Stimulated activated CD4-positive, alpha-beta T cell treated with anti-CD3 and anti-CD28 coated beads, TNF-alpha, amount 100 ng/mL, for 1 hour (primary cell): Measurements from ENCODE around the gene RETSAT.
"Not testable (repeated sequence)": the region's sequence is repeated elsewhere in the genome, so short reads cannot be mapped to it uniquely, and the experiment has no call there.

ENCODE experiments used
- DNase-seq, 3 donors: peaks; one replicate each; pipeline ENCODE4 v3.0.0-alpha.2; 2020; ENCODE audit warnings: low read depth in 3 of 3, low spot score in 1 of 3

Gene RETSAT

DNA sequence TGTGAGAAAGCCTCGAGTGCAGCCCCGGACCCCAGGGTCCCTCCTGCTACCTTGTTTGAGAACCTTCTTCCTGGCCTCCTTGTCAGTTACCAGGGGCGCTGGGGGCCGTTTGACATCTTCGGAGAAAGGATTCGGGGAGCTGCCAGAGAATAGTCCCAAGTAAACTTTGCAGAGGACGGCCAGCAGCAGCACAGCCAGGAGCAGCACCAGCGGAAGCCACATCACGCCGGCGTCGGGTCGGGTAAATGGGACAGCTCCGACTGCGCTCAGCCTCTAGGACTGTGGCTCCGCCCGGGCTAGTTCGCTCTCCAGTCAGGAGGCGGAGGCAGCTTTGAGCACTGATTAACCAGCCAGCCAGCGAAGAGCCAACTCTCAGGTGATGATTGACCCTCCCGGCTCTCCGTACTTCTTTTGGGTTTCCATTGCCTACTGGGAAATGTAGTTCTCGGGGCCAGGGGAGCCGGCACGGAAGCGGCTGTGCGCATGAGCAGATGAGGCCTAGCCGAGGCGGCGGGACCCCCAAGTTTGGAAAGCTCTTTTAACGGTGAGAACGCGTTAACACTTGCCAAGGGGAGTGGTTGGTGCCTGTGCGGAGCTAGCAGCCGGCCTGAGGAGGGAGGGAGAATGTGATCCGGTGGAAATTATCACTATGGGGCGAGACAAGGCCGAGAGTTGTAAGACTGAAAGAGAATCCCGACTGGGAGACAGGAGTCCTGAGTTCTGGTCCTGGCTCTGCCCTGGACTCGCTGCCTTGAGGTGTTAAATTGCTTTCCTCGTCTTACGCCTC lies at the start of gene RETSAT, which contains the start of gene ELMOD3:
Gene RETSAT, minus strand, starts transcription at position 243 of the 787 bp plus-strand sequence. Its CDS starts 21 bp downstream, at position 222.
Gene ELMOD3, plus strand, starts transcription at position 484 of the 787 bp plus-strand sequence. CDS start 2,430 bp downstream, outside the sequence.
- DNase-seq = peak; percentile 80 to 94 (median 94)

DNA sequence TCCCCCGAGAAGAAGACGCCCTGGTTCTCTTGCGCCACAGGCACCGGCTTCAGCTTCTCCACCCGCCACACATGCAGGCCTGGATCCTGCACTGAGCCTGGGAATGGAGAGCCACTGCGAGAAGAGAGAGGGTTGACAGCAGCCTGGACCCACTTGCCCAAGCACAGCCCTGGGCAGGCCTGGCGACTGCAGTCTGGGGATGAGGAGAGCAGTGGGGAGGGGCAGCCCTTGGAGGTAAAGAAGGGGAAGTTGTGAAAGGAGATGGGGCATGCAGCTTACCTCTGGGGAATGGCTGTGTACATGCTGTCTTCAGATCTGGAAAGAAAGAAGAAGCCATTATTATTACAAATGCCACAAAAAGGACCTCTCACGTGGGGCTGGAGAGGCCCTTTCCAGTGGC lies 47.5 kb upstream of the RETSAT start:
- DNase-seq = no peak

DNA sequence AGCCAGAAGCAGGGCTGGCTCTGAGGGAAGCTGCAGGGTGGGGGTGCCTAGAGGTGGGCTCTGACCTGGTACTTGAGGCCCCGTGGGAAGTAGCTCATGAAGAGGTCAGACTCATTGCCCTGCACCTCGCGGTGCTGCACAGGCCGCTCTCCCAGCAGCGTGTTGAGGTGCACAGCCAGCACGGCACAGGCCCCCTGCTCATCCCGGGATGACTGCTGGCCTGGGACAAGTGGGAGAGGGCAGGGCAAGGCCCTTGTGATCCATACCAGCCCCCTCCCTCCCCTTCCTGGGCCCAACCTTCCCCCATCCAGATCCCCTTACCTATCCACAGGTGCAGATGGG lies 47.1 kb upstream of the RETSAT start:
- DNase-seq = no peak

DNA sequence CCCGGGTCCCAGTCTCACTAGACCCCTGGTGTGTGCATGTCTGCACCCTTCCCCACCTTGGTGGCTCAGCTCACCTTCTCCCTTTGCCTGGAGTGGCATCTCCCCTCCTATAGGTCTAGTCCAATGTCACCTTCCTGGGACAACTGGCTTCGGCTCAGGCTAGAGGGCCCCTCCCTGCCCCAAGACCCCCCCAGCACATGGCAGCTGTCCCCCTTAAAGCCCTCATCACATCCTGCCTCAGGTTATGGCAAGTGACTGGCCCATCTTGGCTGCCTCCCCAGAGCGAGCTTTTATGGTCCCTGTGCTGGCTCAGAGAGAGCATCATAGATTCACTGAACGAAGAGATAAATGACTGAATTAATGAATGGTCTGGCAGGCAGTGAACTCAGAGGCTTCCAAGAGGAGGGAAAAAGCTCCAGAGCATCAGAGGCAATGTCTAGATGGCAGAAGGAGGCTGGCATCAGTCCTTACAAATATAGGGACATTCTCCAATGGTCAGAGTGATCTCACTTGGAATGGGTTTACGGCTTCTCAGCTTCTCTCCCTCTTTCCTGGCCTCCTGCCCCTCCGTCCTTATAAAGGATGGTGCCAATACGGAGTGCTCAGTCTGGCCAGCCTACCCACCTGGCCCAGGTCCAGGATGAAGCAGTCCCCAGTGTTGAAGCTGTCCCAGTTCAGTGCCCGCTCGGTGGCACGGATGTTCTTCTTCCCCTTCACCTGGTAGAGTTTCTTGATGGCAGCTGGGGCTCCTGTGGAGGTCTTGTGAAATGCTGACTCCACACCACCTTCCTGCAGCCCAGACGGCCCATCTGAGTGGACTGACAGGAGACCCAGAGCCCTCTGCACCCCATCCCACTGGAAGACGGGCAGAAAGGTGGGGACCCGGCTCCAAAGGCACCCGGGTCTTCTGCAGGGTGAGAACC lies 46.5 kb upstream of the RETSAT start:
- no peak for DNase-seq

DNA sequence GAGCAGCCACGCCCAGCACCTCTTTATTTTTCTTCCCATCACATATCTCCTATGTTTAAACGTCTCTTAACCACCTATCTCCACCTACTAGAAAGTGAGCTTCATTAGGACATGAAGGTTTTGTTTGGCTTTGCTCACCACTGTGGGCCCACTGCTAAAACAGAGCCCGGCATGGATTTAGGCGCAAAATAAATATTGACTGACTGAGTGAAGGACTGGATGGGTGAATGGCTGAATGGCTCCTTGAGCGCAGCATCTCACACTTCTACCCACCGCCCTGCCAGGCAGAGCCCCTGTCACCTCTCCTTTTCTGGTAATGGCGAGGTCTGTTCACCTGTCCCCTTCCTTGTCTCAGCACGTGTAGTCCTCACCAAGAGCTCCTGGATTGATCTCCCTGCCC lies 45.7 kb upstream of the RETSAT start:
- DNase-seq = no peak

DNA sequence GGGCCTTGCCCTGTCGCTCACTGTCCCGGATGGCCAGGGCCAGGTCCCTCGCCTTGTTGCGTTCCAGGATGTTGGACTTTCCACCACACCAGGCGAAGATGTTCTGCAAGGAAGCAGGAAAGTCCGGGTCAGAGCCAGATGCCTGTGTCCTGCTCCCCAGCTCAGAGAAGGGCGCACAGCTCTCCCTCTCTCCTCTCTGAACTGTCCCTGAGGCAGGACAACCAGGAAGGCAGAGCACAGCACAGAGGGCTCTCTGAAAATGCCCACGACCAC lies 44.8 kb upstream of the RETSAT start:
- DNase-seq = no peak

DNA sequence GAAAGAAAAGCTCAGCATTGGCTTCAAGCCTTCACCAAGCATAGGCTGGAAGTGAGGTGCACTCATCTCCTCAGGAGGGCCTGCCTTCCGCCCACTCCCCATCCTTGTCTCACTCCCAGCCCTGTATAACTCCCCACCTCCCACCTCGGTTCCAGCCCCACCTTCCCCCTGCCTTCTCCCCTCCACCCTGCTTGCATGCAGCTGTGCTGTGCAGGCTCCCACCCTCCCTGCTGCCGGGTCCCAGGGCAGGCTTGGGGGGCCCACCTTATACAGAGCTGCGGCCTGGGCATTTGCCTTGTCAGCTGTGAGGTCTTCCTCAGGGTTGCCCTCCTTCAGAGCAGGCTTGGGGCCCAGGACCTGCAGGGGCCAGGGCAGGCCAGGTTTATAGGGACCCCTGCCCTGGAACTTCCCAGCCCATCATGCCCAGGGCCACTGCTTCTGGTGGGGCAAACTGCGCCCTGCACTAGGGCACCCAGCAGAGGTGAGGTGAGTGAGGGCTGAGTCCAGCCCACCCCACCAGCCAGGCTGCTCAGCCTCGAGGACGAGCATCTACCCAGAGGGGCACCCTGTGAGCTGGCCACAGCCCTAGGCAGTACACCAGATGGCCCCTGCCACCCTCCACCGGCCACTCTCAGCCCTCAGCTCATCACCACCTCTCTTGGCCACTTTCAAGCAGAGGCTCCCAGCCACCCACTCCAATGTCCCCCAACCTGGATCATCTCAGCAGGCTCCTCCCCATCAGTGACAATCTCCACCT lies 44.3 kb upstream of the RETSAT start:
- DNase-seq = no peak

DNA sequence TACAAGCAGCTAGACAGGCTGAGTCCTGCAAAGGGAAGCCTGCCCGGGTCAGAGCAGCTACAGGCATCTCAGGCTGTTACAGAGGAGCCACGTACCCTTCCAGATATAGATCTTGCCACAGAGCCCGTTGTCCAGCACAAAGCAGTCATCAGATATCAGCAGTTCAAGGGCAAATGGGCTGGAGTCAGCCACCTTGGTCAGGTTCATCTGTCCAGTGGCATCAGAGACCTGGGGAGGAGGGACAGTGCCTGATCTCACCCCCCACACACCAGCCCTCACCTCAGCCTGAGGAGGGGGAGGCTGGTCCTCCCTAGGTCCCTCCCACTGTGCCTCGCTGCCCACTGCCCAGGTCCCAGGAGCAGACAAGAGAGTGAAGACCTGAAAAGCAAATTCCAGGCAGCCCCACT lies 43.6 kb upstream of the RETSAT start:
- DNase-seq = no peak

DNA sequence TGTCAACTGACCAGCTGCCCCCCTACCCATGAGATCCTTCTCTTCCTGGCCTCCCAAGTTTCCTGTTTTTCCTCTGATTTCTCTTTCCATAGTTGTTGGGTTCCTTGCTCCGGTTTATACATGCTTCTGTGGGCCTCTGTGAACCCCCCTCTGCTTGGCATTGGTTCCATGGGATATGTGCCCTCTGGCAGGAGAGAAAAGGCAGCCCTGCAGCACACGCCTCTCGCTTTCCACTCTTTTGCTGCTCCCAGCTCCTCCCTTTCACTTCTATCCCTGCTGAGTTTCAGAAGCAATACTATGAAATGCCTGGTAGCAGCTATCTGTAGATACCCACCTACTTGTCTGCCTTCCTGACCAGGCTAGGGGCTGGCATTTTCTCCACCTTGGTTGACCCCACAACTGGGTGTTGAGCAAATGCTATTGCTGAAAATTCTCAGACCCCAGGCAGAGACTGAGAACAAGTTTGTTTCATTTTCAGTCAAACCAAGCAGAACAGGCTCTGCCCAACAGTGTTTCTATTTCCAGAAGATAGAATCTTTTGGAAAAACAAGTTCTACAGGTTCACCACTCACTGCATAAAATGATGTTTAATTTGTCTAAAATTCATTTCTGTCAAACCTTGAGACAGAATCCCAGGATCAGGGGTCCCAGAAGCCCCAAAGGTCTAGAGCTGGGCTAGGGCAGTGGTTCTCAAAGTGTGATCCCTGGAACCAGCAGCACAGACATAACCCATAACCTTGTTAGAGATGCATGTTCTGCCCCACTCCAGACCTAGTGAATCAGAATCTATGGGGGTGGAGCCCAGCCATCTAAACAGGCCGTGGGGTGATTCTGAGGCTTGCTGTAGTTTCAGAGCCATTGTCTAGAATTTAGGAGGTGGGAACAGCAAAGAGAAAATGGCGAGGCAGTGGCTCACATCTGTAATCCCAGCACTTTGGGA lies 42.5 kb upstream of the RETSAT start:
- DNase-seq = no peak

DNA sequence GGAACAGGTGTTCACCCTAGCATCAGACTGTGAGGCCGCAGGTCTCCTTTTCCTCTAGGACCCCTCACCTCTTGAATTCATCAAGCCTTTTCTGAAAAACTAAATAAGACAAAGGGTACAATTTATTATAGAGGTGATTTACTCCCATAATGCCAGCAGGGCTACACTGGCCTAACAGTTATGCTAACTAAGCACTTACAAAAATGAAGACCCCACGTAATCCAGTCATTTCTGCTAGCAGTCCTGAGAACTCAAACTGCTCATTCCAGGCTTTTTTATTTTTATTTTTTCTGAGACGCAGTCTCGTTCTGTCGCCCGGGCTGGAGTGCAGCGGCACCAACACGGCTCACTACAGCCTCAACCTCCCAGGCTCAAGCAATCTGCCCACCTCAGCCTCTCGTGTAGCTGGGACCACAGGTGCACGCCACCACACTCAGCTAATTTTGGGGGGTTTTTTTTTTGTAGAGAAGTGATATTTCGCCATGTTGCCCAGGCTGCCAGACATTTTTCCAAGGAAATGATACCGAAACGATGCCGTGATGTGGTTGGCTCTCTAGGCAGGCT lies 41.7 kb upstream of the RETSAT start:
- DNase-seq = no peak

DNA sequence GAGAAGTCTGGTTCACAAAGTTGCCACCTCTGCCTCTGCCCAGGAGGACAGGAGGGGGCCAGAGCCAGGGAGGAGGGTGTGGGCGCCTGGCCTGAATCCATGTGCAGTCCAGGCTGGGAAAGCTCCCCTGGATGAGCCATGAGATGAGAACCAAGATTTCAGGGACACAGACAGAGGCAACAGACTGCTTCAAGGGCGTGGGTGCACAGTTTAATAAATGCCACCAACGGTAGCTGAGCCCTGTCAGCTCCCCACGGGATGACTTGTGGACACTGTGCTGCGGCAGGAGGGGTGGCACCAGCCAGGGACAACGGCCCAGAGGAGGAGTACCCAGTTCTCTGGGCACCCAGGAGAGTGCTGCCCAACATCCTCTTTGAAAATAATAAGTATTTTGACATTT lies 40.6 kb upstream of the RETSAT start:
- DNase-seq = no peak

DNA sequence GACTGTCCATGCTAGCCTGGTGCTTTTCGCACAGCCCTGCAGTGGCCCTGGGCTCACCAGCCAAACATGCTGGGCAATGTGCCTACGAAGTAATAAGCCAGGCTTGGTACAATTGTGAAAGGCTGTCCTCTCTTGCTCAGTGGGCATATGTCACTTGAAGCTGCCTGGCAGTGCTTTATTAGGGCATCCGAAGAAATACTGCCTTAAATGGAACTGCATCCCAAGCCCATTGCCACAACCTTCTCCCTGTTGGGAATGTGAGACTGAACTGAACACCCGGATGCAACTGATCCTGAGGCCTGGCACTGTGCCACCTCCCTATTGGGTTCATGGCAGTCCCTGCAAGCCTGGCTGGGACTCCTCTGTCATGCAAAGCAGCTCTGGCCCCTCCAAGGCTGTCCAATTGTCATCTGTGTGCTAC lies 39.9 kb upstream of the RETSAT start:
- no peak for DNase-seq

DNA sequence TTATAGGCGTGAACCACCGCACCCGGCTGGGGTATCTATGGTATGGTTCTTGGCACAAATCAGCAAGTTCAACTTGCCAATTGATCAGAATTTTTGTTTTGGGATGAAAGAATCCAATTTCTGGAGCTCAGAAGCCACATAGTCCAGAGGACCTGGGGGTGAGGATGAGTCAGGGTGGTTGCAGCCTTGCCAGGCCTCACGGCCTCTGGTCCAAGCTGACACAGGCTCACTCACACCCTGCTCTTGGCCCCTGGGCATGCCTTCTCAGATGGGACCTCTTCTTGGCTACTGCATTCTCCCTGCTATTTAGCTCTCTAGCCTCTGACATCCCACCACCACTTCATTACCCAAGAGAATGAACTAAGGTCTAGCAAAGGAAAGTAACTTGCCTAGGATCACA lies 39.5 kb upstream of the RETSAT start:
- no peak for DNase-seq

DNA sequence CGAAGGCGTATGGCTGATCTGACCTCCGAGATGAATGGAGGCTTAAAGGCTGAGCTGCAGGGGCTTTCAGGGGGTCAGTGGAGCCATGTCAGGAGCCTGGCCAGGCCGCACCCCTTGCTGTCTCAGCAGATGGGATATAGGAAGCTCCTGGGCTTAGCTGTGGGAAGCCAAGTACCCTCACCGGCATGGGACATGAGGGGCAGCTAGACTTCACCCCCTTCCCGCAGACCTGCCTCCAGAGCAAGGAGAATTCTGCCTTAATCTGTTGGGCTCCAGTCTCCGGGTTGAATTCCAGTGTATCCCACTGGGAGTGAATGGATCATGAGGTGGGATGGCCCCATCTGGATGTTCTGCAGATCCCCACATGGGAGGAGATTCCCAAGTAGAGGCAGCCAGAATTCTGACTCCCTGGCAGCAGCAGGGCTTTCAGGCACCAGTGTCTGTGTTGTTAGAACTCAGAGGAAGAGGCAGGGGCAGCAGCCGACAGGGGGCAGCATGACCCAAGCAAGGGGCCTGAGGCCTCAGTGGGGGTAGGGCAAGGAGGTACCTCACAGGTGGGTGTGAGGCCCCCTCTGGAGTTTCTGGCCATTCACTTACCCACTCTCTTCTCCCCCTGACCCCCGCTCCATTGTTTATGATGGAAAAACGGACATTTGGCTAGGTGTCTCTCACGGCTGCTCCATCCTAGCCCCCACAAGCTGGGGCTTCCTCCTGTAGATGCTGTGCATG lies 36.8 kb upstream of the RETSAT start:
- peak; percentile 25 to 62 (median 54) for DNase-seq

DNA sequence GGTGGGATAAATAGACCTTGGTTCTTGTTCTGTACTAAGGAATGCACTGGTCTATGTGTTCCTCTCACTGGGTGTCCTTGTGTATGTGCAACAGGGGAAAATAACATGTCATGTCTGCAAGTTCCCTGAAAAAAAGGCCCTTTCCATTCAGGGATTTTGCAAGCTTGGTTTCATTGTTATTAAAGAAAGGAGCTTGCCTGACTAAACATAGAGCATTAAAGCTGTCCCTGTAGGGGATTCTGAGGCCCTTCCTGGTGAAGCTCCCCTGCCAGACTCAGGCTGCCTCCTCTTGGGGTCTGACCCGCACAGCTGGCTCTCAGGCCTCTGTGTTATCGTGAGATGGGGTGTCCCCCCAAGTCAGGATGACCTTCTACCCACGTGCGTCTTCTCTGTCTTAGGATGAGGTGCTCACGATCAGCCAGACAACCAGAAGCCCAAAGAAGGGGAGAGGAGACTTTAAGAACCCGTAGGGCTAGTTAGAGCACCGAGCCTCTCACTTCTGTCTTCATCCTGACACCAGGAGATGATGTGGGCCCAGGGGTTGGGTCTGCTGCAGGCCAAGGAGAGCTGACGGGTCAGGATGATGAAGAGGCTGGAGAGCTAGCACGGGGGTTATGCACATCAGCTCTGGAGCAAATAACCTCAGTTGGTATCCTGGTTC lies 34.7 kb upstream of the RETSAT start:
- DNase-seq = no peak

DNA sequence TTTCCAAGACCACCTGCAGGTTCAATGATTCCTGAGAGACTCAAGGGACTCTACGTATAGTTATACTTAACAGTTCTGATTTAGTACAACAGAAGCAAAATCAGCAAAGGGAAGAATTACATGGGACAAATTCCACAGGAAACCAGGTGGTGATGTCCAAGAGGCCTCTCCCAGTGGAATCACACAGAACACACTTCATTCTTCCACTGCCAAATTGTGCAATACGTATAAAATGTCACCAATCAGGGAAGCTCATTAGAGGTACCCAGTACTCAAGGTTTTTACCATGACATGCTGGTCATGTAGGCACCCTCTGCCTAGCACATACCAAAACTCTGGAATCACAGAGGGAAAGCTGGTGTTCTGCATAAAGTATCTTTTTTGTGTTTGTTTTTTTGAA lies 33.4 kb upstream of the RETSAT start:
- DNase-seq = no peak

DNA sequence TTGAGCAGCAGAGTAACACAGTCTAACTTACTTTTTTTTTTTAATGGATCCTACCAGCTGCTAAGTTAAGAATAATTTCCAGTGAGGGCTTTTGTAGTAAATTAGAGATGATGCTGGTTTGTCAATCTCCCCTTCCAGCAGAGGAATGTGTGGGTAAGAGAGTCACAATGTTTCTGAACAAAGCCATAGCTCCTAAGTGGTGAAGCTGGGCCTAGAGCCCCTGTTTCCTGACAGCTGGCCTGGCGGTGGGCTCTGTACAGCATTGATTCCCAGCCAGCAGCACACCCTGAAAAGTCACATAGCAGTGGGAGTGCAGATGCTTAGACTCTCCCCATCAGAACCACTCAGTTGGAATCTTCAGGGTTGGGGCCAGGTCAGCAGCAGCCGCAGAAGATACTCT lies 31.4 kb upstream of the RETSAT start:
- no peak for DNase-seq

DNA sequence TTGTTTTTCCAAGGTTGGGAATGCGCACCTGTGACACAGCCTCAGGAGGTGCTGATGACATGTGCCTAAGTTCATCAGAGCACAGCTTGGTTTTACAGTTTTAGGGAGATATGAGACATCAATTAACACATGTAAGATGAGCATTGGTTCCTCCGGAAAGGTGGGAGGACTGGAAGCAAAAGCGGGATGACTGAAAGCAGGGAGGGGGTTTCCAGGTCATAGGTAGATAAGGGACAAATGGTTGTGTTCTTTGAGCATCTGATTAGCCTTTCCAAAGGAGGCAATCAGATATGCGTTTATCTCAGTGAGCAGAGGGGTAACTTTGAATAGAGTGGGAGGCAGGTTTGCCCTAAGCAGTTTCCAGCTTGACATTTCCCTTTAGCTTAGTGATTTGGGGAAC lies 29.5 kb upstream of the RETSAT start:
- DNase-seq = no peak

- DNase-seq = not testable (repeated sequence)
Observed at GRCh38 chr2:85383151-85383550, 28.8 kb upstream of the RETSAT start.
